ENCODE data around the gene NDUFS6.

DNA sequence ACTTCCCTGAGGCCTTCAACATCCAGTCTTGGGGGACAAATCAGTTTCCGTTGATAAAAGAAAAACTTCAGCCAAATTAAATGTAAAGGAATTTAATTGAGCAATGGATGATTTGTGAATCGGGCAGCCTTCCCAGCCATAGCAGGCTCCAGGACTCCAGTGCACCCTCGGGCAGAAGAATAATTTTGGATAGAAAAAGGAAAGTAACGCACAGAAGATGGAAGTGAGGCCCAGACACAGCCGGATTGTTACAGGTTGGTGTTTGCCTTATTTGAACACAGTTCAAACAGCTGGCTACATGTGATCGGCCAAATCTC, 20.6 kb upstream of the NDUFS6 start:
- no peak for TF ChIP-seq POLR2A (IDR thresholded peaks at IDR 0.05)
- TF ChIP-seq EP300 (IDR thresholded peaks at IDR 0.05) = no peak
- TF ChIP-seq, protein P1, sequence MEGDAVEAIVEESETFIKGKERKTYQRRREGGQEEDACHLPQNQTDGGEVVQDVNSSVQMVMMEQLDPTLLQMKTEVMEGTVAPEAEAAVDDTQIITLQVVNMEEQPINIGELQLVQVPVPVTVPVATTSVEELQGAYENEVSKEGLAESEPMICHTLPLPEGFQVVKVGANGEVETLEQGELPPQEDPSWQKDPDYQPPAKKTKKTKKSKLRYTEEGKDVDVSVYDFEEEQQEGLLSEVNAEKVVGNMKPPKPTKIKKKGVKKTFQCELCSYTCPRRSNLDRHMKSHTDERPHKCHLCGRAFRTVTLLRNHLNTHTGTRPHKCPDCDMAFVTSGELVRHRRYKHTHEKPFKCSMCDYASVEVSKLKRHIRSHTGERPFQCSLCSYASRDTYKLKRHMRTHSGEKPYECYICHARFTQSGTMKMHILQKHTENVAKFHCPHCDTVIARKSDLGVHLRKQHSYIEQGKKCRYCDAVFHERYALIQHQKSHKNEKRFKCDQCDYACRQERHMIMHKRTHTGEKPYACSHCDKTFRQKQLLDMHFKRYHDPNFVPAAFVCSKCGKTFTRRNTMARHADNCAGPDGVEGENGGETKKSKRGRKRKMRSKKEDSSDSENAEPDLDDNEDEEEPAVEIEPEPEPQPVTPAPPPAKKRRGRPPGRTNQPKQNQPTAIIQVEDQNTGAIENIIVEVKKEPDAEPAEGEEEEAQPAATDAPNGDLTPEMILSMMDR (IDR thresholded peaks at IDR 0.05) = no peak
